HG03432 (cell line): Measurements from ENCODE around the gene DCLK2.

Source experiments
- ATAC-seq: cut with Tn5 transposase; IDR thresholded peaks from one replicate; pipeline ENCODE4 v1.9.1; 2021; ENCODE audit warnings: mild to moderate bottlenecking, moderate library complexity; ENCODE audit not compliant: unreplicated experiment

The DCLK2 gene

DNA sequence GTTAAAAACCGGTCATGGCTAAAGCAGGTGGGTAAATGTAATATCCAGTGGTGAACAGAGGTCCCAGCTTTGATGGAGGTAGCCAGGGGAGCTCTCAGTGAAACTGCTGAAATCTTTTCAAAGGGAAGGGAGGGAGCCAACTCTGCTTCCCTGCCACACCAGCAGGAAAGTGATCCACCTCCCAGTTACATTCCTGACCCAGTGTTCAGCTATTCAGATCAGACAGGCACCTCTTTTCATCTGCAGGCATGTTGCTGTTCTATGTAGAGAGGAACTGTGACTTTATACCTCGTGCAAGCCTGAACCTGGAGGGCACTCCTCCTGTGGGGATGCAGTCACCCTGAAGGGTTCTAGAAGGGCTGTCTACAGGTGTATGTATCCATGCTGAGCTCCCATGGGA lies 37.6 kb downstream of the DCLK2 start:
- no peak for ATAC-seq

DNA sequence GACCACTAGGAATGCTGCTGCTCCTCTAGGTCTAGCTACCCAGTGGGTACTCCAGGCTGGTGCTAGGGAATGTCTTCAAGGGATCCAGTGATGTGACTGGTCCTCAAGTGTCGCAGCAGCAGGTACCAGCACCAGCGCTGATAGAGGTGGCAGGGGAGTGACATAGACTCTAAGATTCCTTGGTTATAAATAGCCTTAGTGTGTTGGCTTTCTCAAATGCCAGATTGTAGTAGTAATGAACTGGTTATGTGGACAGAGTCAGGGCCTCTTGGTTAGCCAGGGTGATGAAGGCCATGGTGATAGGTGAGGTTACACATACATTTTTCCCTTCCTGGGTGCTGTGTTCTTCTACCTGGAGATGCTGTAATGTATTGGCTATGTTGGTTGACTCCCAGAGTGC lies 38.3 kb downstream of the DCLK2 start:
- no peak for ATAC-seq

DNA sequence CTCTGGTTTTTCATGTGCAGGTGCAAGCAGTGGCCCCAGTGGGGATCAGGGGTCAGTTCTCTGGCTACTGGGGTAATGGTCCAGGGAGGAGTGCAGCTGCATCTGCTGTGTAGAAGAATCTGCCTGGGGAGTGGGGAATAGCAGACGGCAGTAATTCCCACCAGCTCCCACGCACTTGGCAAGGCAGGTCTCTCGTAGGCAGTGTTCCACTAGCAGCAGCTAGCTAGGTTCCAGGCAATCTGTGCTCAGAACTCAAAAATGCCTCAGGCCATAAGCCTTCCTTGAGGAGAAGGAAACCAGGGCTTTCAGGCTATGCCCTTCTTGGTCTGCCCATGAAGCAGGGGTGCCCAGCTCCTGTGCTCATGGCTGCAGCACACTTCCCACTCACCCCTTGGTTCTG lies 38.8 kb downstream of the DCLK2 start:
- no peak for ATAC-seq

DNA sequence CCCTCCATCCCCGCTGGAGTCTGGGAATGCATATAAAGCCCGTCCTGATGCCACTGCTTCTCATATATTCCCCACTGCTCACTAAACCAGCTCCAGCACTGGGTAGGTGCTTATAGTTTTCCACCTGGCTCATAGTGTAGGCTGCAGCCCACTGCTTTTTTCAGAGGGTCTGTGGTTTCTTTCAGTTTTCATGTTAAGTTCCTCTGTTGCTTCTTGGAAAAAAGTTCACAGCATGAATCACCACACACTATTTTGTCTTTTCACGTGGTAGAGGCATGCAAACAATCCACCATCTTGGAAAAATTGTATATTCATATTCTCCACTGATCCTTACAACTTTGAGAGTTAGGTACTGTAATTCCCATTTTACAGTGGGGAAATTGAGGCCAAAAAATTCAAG lies 39.4 kb downstream of the DCLK2 start:
- ATAC-seq = no peak

DNA sequence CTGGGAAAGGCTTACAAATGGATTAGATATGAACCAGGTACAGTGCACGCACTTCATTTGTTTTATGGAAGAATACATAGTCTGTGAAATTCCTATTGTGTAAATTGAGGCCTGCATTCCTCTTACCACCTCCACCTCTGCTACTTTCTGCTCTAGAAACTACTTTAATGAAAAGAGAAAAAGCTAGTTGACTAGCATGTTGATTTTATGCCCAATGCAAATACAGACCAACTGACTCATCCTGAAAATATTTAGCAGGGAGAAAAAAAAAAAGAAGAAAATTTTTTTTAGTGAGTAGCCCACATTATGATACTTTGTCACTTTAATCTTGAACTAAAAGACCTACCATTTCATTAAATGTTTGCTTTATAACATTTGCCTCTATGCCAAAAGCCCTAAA lies 41.2 kb downstream of the DCLK2 start:
- ATAC-seq = no peak

DNA sequence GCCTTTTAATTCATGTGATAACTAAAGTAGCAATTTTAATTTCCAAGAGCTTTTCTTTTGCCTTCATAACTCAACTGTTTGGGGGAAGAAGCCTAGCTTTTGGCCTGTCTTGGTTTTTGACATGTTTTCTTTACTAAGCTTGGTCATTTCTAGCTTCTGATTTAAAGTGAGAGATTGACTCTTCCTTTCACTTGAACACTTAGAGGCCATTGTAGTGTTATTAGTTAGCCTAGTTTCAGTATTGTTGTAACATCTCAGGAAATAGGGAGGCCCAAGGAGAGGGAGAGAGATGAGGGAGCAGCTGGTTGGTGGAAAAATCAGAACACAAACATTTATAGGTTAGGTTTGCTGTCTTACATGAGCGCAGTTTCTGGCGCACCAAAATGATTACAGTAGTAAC lies 44.8 kb downstream of the DCLK2 start:
- ATAC-seq = no peak

DNA sequence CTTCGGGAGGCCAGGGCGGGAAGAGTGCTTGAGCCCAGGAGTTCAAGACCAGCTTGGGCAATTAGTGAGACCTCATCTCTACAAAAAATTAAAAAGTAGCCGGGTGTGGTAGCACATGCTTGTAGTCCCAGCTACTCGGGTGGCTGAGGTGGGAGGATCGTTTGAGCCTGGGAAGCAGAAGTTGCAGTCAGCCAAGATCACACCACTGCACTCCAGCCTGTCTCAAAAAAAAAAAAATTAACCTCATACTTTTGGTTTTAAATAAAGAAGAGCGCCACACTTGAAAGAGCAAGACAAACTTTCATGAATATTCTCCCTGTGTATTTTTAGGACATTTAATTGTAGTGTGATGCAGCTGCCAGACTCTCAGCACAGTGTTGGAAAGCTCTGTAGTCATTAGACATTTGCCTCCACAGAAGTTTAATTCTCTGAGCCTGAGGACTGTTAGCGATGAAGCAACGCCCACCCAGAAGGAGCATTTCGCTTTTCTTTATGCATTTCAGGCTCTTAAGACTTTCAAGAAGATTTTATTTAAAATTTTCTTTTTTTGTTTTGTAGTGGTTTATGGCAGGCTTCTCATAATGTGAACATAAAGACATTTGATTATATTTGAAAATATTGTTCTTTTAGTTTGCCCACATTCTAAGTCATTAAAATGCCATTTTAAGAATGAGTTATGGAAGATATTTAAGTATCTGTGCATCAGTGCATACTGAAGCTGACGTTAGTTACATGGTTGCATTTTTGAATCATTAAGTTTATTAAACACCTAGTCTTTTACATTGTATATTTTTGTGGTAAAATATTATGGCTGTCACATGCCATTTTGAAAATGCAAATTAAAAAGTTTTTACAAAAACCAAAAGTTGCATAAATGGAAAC lies 45.8 kb downstream of the DCLK2 start:
- ATAC-seq = no peak

DNA sequence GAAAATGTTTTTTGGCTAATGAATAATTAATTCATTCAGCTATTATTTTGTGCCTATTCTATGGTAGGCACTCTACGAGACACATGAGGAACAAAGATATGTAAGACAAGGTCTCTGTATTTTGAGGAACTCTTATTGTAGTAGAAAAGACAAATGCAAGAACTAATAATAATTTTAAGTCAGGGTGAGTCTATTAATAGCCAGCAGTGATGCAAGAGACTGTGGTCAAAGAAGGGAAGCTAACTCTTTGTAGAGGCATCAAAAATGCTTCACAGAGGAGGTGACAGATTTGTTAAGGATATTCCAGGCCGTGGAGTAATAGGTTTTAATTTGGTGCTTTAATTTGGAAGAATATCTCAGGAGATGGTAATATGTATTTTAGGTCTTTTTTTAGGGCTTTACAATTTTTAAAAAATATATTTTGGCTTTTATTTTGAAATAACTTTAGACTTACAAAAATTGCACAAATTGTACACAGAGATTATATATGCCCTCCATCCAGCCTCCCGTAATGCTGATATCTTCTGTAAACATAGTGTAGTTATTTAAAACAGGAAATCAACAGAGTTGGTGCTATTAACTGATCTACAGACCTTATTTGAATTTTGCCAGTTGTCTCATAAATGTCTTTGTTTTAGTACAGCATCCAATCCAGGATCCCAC lies 48.1 kb downstream of the DCLK2 start:
- peak; percentile 46 for ATAC-seq

- peak; percentile 77 for ATAC-seq
Observed at GRCh38 chr4:150126864-150127203, 48.6 kb downstream of the DCLK2 start.

GRCh38 chr4:150127757-150128156 lies 49.5 kb downstream of the DCLK2 start:
- ATAC-seq = no peak

DNA sequence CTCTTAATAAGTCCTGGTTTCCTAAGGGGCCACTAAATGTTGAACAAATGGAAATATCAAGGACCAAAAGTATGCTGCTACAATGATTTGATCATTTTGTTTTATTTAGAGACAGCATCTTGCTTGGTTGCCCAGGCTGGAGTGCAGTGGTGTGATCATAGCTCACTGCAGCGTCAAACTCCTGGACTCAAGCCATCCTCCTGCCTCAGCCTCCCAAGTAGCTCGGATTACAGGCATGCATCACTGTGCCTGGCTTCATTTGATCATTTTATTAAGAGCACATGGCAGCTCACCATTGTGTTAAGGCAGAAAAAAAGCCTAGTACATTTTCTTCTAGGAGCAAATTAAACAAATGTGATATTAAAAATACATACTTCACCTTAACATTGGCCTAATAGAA lies 52.7 kb downstream of the DCLK2 start:
- ATAC-seq = no peak

- ATAC-seq = no peak
Observed at GRCh38 chr4:150131581-150132228, 53.5 kb downstream of the DCLK2 start.

GRCh38 chr4:150133605-150134004 lies 55.4 kb downstream of the DCLK2 start:
- no peak for ATAC-seq

DNA sequence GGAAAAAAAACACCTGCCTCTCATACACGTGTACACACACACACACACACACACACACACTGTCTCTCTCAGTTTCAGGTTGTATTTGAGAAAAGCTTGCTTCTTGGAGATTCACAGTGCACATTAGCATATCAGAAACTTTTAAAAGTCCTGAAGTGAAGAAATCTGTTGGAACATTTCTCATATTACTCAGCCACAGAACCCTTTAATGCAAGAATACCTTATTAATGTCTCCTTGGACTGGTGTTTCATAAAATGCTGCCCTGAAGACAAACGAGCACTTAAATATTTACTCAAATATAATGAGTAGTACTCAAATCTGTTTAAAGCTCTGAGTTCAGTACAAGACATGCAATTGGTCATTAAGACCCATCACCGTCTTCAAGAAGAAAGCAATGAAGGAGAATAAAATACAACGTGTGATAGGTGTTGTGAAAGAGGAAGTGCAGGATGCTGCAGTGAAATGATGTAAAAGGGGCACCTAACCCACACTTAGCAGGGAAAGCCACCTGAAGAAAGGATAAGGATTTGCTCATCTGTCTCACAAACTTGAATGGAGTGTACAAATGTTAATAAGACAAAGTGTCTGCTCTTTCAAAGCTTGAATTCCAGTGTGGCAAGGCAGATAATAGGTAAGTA lies 57.0 kb downstream of the DCLK2 start:
- ATAC-seq = no peak

- no peak for ATAC-seq
Observed at GRCh38 chr4:150136036-150136435, 57.8 kb downstream of the DCLK2 start.

- ATAC-seq = no peak
Observed at GRCh38 chr4:150136481-150136880, 58.2 kb downstream of the DCLK2 start.

DNA sequence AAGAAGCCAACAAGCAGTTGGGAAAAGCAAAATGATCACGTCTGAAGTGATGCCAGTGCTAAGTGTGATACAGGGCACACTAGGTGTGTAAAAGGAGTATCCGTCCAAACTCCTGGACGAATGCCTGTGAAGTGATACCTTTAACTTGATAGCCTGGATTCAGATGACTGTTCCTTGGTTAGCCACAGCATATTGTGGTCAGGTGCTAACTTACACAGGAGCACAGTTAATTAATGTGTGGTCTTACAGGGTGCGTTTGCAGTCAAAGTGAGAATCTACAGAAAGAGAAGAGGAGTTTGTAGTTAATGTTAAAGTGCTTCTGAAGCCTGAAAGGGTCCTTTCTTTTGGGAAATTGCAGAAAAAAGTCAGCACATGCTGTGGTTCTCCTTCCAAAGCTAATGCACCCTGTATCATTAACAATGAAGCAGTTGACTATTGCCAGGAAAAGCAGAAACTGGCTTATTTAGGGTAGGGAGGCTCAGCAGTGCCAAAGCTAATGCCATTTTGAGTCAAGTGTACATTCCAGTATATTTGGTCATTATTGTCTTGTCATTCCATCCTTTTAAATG lies 61.1 kb downstream of the DCLK2 start:
- ATAC-seq = no peak

DNA sequence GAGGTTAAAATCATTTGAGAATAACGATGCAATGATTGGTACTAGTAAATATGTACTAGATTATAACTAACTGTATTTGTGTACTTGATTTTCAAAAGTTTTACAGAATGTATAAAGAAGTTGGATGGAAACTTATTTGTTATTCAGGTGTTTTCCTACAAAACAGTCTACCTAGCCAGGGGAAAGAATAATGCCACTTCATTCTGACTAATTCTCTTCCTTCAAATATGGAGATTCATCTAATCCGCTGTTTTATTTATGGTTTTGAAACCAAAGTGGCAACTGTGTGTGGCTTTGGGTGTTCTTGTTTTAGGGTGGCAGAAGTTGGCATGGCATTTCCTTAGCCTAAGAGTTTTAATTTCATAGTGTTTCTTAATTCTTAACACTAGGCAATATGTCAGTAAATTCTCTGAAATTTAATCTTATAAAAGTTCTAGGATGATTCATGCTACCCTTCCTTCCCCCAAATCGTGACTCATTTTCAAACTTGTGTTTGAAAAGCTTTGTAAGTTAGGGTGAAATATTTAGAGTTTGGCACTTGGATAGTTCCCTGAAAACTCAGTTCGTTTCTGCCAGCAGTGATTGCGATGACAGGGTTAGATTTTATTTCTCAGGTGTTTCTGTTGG lies 62.6 kb downstream of the DCLK2 start:
- ATAC-seq = no peak

DNA sequence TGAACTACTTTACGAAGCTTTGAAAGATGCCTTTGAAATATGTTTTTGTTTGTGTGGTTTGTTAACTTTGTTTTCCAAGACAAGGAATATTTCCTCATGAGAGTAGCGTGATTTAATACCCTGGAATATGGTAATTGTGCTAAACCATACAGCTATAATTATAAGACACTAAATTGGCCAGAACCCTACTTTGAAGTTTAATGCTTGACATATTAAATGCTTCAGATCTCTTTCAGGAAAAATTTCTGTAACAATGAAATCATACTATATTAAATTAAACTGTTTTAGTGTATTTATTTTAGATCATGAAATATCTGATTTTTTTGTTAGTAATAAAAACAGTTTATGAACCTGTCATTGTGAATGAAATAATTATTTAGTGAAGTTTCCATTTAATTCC lies 63.5 kb downstream of the DCLK2 start:
- no peak for ATAC-seq

DNA sequence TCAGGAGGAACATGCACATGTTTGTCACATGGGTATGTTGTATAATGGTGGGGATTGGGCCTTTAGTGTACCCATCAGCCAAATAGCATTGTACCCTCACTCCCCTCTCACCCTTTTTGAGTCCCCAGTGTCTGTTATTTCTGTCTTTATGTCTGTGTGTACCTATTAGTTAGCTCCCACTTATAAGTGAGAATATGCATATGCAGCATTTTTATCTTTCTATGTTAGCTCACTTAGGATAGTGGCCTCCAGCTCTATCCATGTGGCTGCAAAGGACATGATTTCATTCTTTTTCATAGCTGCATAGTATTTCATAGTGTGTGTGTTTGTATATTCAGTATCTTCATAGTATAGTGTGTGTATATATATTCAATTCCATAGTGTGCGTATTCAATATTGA lies 64.6 kb downstream of the DCLK2 start:
- no peak for ATAC-seq
